NAMALWA (cell line): Measurements from ENCODE around the gene IL1RAPL2.
"Not testable (repeated sequence)": the region's sequence is repeated elsewhere in the genome, so short reads cannot be mapped to it uniquely, and the experiment has no call there.

Experiments used
- DNase-seq: peaks from one replicate; pipeline ENCODE4 v3.0.0-alpha.2; 2015; ENCODE audit warnings: low spot score

The IL1RAPL2 gene

DNA sequence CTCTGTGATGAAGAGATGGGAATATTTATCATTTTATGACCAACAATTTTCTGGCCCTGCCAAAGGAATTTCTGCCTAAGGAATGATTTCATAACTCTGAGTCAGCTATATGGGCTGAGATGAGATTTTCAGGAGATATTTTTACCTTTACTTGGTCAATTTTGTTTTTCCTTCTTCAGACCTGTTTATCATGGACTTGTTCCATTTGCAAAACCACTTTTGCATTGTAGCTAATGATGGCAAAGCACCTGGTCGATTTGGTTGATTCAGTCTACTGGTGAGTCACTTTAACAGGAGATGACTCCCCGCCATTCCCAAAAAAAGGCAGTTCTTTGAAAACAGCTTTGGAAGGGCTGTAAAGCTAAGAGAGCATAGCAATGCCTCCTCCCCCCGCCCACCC, 601.2 kb downstream of the IL1RAPL2 start:
- no peak for DNase-seq

DNA sequence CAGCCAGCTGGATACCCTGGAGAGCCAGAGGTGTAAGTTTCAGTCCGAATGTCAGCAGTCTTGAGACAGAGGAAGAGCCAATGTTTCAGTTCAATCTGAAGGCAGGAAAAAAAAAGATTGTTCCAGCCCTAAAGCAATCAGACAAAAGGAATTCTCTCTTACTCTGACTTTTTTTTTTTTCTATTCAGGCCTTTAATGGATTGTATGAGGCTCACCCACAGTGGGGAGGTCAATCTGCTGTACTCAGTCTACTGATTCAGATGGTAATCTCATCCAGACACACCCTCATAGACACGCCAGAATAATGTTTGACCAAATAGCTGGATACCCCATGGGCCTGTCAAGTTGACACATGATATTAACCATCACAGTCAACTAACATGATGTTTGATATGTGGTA, 602.6 kb downstream of the IL1RAPL2 start:
- no peak for DNase-seq

DNA sequence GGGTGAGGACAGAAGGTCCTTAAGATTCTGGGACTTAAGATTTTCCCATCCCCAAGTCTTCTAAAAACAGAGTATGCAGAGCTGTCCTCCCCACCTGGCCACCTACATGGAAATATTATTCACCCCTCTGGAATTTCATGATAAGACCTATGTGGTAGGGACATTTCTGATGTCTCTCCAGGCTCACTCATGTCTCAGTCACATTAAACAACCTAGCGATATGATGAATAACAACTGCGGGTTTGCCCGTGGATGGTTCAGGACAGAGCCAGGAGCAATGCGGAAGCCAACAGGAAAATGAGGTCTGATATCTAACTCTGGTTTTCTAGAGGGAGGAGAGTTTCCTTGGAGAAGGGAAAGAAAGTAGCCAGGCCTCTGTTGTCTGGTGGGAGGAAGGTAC, 607.1 kb downstream of the IL1RAPL2 start:
- no peak for DNase-seq

DNA sequence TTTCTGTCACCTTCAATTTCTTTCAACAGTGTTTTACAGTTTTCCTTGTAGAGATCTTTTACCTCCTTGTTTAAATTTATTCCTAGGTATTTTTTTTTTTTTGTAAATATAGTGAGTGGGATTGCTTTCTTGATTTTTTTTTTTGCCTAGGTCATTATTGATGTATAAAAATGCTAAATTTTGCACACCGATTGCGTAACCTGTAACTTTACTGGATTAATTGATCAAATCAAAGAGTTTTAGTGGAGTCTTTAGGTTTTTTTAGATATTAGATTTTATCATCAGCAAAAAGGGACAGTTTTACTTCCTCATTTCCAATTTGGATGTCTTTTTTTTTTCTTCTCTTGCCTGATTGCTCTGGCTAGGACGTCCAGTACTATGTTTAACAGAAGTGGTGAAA, 613.6 kb downstream of the IL1RAPL2 start:
- no peak for DNase-seq

DNA sequence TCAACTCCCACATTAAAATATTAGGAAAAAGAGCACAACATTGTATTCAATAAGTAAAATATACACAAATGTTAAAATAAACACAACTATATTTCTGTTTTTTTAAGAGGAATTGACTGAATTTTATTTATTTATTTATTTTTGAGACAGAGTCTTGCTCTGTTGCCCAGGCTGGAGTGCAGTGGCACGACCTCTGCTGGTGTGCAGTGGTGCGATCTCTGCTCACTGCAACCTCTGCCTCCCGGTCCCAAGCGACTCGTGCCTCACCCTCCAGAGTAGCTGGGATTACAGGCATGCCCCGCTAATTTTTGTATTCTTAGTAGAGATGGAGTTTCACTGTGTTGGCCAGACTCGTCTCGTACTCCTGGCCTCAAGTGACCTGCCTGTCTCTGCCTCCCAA, 623.1 kb downstream of the IL1RAPL2 start:
- DNase-seq: no peak

DNA sequence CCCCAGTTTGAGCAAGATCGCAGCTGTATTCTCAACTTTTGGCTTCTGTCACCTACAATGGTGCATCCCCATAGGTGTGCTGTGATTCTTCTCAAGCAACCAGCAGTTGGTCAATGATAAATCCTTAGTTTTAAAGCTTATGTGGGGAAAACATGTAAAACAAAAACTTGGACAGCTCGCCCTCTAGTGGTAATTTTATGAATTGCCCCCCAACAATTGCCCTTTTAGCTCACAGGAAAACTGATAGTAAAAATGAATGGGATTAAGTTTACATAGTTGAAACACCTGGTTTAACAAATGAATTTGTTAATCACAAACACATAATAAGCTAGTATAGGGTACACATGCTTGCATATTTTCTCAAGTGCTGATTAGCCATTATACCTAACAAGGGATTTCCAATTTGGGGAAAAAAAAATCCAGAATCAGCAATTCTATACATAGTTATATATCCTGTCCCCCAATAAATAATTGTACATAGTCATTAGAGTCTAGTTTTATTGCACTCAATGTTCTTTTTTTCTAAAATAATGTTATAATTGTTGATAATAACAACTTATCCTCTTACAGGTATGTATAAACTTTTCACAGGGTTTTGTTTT, 624.4 kb downstream of the IL1RAPL2 start:
- peak; percentile 34 for DNase-seq

DNA sequence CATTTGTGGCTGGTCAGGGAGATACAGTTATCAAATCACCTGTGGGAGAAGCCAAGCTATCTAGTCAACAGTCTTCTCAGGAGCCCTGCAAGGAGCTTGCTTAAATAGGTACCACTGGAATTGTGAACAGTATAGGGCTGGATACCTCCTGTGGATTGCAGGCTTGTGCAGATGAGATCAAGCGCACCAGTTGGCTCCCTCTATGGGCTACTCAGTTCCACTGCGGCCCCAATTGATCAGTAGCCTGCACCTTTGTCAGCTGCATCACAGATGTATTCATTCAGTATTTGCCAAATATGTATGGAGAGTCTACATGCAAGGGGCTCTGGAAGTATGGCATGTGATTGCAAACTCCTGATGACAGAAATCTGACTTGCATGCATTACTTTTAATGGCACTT, 625.9 kb downstream of the IL1RAPL2 start:
- peak; percentile 16 for DNase-seq

DNA sequence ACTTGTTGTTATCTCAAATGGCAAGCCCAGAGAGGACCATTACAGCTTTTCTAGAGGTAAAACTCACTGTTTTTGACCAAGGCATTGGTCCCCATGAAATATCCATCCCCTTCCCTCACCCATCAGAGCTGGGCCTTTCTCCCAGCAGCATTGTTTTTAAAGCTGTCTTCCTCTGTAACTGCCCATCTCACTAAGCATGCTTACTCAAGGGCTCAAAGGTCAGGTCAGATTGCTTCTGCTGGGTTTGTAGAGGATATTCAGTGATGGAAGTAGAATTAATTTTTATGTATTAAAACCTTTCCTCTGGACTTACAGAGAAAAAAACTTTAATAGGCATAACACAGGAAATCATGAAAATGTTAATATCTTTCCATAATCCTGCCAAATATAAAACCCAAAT, 643.4 kb downstream of the IL1RAPL2 start:
- no peak for DNase-seq

DNA sequence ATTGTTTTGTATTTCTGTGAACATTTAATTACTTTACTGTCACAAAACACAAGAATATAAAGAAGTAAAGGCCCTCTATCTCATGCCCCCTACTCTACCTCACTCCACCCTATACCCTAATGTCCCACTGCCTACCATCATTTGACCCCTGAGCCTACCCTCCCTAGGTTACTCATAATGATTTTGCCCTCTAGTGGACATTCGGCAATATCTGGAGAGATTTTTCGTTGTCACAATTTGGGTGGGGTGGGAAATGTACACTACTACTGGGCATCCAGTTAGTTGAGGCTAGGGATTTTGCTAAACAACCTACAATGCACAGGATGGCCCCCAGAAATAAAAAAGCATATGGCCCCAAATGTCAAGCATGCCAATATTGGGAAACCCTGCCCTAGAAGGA, 644.3 kb downstream of the IL1RAPL2 start:
- DNase-seq: peak; percentile 2

DNA sequence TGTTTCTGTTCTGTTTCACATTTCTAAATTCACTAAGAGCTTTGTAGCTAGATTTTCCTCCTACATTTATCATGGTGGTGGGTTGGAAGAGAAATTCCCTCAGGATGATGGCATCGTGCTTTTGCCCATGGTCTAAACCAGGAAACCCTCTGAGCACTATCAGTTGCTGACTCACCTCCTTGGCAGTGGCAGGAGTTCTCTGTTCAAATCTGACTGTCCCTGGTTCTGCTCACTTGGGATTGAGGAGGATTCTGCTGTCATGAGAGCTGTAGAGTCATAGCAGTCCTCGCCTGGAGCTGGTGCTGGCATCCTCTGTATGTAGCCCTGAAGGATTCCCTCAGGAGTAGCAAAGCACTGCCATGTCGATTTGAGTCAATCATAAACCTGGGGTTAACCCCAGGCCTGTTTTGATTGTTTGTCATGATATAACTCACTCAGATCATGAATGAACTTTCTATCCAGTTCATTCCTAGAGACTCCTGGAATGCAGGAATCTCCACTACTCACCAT, 645.1 kb downstream of the IL1RAPL2 start:
- DNase-seq: no peak

DNA sequence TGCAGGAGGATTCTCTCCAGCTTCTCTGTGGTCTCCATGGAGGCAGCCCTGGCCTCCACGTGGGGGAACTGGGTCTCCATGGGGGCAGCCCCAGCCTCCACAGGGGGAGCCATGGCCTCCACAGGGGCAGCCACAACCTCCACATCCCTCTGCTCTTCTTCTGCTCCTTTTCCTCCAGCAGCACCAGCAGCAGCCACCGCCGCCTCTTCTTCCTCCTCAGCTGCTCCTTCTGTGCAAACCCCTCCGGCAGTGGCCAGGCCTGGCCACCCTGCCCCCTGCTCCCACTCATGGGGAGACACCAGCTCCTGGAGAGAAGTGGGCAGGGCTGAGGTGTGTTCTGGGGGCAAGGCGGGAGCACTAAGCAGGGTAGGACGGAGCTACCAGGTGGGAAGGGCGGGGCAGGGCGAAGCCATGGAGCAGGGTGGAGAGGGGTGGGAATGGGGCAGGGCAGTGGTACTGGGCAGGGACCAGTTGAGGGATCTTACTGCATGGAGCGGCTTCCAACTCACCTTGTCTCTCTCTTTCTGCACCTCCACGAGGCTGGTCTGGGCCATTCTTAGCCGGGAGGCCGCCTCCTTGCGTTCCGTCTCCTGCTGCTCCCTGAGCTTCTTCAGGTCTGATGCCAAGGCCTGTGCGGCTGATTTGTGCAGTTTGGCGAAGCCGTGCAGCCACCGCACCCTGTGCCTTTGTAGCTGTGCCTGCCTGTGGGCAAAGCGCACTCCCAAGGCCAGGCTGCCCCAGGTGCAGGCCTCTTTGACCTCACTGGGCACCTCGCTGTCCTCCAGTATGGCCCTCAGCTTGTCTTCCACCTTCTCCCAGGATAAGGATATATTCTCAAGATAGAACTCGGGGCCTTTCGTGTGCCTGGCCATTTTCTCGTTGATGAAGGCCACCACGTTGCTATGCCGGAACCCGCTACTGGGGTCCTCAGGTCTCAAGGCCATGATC, 653.7 kb downstream of the IL1RAPL2 start:
- DNase-seq: no peak

DNA sequence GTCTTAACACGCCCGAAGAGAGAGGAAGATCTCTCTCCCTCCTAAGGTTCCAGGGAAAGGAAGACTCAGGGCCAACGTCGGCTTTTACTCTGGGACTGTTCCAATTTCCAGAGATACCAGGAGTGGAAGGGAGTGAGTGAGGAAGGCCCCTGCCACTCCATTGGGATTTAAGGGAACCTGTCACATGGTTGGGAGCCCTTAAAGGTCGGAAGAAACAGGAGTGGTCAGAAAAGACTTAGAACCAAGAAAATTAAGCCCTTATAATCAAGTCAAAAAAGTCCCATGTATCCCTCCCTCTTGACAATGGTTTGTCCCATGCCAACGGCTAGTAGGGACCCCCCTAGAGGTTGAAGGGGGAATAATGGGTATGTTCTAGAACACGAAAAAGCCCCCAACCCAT, 654.6 kb downstream of the IL1RAPL2 start, which contains the start of gene TEX13A:
TSS of gene TEX13A (minus strand) at position 59 of the 400 bp plus-strand sequence. CDS start 297 bp downstream, outside the sequence.
- DNase-seq: no peak

DNA sequence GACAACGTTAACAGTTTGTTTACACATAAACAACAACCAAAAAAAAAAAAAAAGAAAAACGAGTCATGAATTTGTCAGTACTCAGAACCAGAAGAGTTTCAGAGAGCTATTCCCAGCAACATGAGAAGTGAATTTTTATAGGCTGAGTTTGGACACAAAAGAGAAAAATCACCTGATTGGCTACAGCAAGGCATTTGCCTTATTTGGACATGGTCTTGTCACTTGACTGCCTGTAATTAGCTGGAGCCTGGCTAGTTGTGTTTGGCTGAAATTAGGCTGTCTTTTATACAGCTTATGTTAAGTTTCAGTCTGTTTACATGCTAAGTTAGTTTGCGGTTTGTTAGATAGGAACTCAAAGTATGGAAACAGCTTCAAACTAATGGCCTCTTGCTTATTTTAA, 655.4 kb downstream of the IL1RAPL2 start:
- no peak for DNase-seq

DNA sequence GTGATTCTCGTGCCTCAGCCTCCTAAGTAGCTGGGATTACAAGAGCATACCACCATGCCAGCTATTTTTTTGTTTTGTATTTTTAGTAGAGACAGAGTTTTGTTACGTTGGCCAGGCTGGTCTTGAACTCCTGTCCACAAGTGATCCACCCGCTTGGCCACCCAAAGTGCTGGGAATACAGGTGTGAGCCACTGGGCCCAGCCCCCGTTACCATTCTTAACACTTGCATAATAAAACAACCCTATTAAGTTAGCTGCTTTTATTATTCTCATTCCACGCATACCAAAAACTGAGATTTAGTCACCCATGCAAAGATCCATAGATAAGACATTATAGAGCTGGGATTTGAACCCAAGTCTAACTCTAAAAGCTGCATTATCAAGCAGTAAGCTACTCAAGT, 660.5 kb downstream of the IL1RAPL2 start:
- DNase-seq: no peak

DNA sequence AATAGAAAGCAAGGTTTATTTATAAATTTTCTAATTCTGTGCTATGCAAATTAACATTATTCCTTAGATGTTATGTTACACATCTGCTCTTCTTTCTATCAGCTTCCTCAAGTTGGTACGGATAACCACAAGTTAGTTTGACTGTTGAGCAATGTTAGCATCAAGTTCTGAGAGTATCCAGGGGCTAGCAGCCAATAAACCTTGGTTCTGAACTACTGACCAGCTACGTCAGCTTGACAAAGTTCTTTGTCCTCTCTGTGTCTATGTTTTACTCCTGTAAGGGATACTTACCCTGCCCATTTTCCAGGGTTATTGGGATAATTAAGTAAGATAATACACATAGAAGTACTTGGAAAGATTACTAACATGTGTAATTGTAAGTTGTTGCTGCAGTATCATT, 662.6 kb downstream of the IL1RAPL2 start:
- DNase-seq: no peak

DNA sequence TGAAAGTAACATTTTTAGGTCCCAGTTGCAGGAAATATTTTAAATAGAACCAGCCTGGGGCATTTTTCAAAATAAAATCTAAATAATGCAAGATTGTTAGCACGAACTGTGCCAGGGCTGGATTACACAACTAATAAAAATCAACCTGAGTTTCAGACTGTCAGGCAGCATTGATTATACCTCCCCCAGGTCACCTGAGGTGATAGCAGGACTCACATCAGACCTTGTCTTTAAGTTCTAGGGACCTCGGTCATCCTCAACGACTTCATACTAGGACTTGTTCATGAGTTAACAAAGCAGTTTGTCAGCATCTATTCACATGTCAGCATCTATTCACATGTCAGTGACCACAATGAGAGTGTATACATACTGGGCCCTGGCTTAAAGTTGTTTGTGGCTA, 663.1 kb downstream of the IL1RAPL2 start:
- DNase-seq: no peak

DNA sequence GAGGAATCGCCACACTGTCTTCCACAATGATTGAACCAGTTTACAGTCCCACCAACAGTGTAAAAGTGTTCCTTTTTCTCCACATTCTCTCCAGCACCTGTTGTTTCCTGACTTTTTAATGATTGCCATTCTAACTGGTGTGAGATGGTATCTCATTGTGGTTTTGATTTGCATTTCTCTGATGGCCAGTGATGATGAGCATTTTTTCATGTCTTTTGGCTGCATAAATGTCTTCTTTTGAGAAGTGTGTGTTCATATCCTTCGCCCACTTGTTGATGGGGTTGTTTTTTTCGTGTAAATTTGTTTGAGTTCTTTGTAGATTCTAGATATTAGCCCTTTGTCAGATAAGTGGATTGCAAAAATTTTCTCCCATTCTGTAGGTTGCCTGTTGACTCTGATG, 671.4 kb downstream of the IL1RAPL2 start:
- DNase-seq: not testable (repeated sequence)

DNA sequence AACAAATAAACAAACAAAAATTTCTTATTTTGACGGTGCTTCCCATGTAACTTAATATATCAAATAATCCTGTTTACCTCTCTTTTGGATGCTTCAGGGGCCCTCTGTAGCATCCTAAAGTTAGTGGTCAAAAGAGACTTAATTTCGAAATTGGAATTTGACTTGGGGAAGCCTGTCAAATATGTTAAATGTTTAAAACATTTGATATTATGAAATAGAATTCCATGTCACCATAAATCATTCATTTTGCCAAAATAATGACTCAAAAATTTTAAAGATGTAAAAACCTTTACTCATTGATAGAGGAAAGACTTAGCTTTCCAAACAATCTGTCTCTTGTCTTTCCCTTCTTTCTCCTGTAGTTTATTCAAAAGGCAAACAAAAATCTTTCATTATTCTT, 675.1 kb downstream of the IL1RAPL2 start:
- no peak for DNase-seq

DNA sequence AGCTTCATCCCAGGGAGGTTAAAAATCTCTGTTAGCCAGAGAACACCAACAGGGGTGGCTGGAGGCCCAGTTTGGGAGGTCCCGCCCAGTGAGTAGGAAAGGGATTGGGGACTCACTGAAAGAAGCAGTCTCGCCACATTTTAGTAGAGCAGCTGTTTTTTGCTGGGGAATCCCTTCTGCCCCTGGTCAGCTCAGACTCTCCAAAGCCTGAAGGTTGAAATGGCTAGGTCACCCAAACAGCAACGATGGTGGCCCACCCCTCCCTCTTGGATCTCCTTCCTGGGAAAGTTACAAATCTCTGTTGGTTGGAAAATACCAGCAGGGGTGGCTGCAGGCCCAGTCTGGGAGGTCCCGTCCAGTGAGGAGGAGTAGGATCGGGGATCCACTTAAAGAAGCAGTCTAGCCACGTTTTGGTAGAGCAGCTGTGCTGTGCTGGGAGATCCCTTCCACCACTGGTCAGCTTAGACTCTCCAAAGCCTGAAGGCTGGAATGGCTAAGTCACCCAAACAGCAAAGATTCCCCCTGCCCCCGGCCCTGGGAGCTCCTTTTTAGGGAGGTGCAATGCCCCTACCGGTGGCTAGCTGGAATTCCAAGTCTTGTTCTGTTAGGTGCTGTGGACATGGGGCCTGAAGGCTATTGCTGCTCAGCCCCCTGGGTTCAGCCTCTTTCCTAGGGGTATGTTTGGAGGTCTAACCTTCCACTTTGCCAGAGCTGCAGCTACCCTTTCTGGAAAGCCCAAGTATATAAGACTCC, 694.5 kb downstream of the IL1RAPL2 start:
- DNase-seq: no peak

DNA sequence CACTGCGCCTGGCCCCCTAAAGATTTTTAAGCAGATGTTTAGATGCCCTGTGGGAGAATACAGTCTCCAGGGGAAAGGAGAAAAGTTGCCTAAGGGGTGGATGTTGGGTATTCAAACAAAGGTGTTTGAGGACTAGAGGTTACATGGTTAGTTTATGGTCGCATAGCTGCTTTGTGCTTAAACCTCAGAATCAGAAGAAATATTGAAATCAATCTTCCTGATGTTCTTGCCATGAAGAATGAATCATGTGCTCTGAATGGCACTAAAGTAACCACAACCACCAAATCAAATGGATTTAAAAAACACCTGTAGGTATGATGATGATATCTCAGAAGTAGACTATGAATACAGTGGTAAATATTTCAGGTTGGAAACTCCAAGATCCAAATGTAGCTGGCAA, 697.2 kb downstream of the IL1RAPL2 start:
- DNase-seq: no peak

DNA sequence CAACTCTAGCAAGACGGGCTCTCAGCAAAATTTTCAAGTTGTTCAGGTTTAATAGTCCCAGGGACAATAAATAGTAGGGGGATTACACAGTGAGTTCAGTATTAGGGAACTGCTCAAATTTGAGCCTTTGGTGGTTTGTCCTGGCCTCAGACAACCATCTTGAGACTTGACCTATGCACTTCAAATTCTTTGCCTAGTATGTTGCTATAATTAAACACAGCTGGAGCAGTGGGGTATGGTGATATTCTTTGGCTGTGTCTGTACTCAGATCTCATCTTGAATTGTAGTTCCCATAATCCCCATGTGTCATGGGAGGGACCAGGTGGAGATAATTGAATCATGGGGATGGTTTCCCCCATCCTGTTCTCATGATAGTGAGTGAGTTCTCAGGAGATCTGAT, 697.8 kb downstream of the IL1RAPL2 start:
- DNase-seq: no peak

DNA sequence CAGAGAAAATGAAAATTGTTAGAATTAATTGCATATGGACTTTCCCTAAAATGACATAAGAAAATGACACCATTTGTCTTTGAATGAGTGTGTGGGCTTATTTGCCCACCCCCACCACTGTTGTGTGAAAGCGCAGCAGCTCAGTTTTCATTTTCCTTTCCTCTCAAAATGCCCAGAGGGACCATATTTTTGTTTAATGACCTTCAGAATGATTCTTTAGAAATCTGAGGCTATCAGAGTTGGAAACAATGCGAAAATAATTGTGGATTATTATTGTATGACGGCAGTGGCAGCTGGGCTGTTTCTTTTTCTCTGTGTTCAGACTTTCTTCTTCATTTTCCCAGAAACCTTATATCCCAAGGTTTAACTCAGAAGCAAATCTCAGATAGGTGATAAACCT, 699.1 kb downstream of the IL1RAPL2 start:
- DNase-seq: no peak

DNA sequence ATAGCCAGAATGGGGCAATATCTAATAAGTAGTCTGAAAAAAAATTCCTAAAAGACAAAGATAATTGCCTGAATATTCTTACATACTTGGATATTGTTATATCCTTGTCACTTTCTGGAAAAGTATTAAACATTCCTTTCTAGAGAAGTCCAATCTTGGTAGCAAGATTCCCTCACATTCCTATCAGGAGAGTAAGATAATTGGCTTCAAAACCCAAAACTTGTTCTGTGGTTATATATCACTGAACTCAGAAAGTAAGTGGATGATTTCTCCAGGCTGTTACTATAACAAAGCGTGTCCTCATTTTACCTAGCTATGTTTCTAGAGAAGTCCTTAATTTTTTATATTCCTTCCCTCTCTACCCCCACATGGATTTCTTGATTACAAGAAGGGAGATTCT, 700.5 kb downstream of the IL1RAPL2 start:
- DNase-seq: no peak
